Neural cell (in vitro differentiated cells): Measurements from ENCODE around the gene G6PC3.

Experiments used
- EP300 ChIP-seq: fragments of 450-650 bp; conservative IDR thresholded peaks from 2 replicates; pipeline ENCODE4 v1.6.1; 2014; ENCODE audit warnings: antibody characterized with exemption, mild to moderate bottlenecking, moderate library complexity; ENCODE audit not compliant: poor library complexity, severe bottlenecking
- TAF1 ChIP-seq: IDR thresholded peaks from 2 replicates; pipeline ENCODE4 v1.6.1; 2012; ENCODE audit warnings: low read depth

GRCh38 chr17:44091200-44091997 lies 20.9 kb downstream of the G6PC3 start:
- TF ChIP-seq TAF1 (no peak), EP300 (no peak)
